CD4-positive, alpha-beta memory T cell (primary cell): Measurements from ENCODE around the gene SELENOV. TPM values are rescaled to one million over a fixed set of nuclear protein-coding genes. Genes with fewer than 3 reads are reported as not detected.
A peak's percentile ranks its signal among the peaks of the same experiment; 100 is the strongest.

ENCODE experiments used
- CTCF ChIA-PET: fragments of 350-600 bp; sonication (Branson Sonifier 250); formaldehyde crosslinking; loops from one replicate; lab custom pipeline; 2021; ENCODE audit warnings: inconsistent platforms; ENCODE audit not compliant: partially characterized antibody; lab: Charles Lee
- POLR2A ChIA-PET: fragments of 350-600 bp; sonication (Branson Sonifier 250); formaldehyde crosslinking; loops from one replicate; lab custom pipeline; 2021; ENCODE audit not compliant: partially characterized antibody; lab: Charles Lee
- DNase-seq, 5 donors: peaks; one replicate each; pipeline versions ENCODE4 v3.0.0 to v3.0.0-alpha.2; 2020 to 2022; ENCODE audit warnings: mixed read lengths in 1 of 5
- H3K27ac ChIP-seq: one replicate; pipeline ENCODE4 v1.7.0; 2013; ENCODE audit warnings: low read depth, low read length
- H3K27me3 ChIP-seq: 2 replicates; pipeline ENCODE4 v1.7.0; 2013; ENCODE audit warnings: mild to moderate bottlenecking, low read length, moderate library complexity; ENCODE audit not compliant: insufficient read depth
- H3K36me3 ChIP-seq: 2 replicates; pipeline ENCODE4 v1.7.0; 2013; ENCODE audit warnings: mild to moderate bottlenecking, low read length, moderate library complexity; ENCODE audit not compliant: insufficient read depth
- H3K4me1 ChIP-seq: 2 replicates; pipeline ENCODE4 v1.7.0; 2013; ENCODE audit warnings: mild to moderate bottlenecking, low read length, moderate library complexity; ENCODE audit not compliant: insufficient read depth
- H3K4me3 ChIP-seq, 2 donors: one replicate each; pipeline ENCODE4 v1.7.0; 2013; ENCODE audit warnings: low read length in 2 of 2, mild to moderate bottlenecking in 1 of 2
- H3K9me3 ChIP-seq, 2 donors: one replicate each; pipeline ENCODE4 v1.7.0; 2013; ENCODE audit warnings: low read length in 2 of 2, control low read depth in 1 of 2; ENCODE audit not compliant: control insufficient read depth in 1 of 2
- H3K27ac Mint-ChIP-seq, 7 donors: one replicate each; pipeline ENCODE4 v1.8.0; 2020 to 2021; ENCODE audit warnings: mixed read lengths in 7 of 7, mild to moderate bottlenecking in 6 of 7, inconsistent platforms in 3 of 7, moderate library complexity in 3 of 7
- H3K27me3 Mint-ChIP-seq, 2 donors: one replicate each; pipeline ENCODE4 v1.8.0; 2020 to 2021; ENCODE audit warnings: mixed read lengths in 2 of 2
- H3K36me3 Mint-ChIP-seq, 2 donors: one replicate each; pipeline ENCODE4 v1.8.0; 2020 to 2021; ENCODE audit warnings: mixed read lengths in 2 of 2, inconsistent platforms in 1 of 2, mild to moderate bottlenecking in 1 of 2
- H3K4me1 Mint-ChIP-seq, 4 donors: one replicate each; pipeline ENCODE4 v1.8.0; 2020 to 2021; ENCODE audit warnings: mixed read lengths in 4 of 4, mild to moderate bottlenecking in 1 of 4
- H3K4me3 Mint-ChIP-seq, 8 donors: one replicate each; pipeline ENCODE4 v1.8.0; 2020 to 2021; ENCODE audit warnings: mixed read lengths in 8 of 8, mild to moderate bottlenecking in 7 of 8, moderate library complexity in 6 of 8, inconsistent platforms in 3 of 8
- H3K9me3 Mint-ChIP-seq, 8 donors: one replicate each; pipeline ENCODE4 v1.8.0; 2020 to 2021; ENCODE audit warnings: mixed read lengths in 8 of 8, mild to moderate bottlenecking in 5 of 8, inconsistent platforms in 3 of 8, moderate library complexity in 1 of 8
- intact Hi-C: fragments of 100-400 bp; cut with micrococcal nuclease; formaldehyde crosslinking; loops from one replicate; pipeline ENCODE4 v1.15.1; 2023
- polyA plus RNA-seq, 2 donors: library from polyadenylated mRNA; unstranded; fragments of 300-500 nt; fragmentation: Illumina TruSeq; gene quantifications; one replicate each; pipeline ENCODE4 v1.2.3, GENCODE V29; 2021
- total RNA-seq, 2 experiments: library from RNA; stranded (reverse); gene quantifications; one replicate each; pipeline ENCODE4 v1.2.3, GENCODE V29; 2021

SELENOV gene
- total RNA-seq (not detected), polyA plus RNA-seq (not detected)

GRCh38 chr19:39514840-39515550 is at the start of gene SELENOV:
SELENOV (plus strand) TSS chr19:39515139; CDS start chr19:39515213, 74 bp downstream.
- Mint-ChIP-seq H3K4me1 (peaks cover 7 to 19% (median 13%) of the 10 kb centered on the region in 4 donors), H3K36me3 (no peaks in the 10 kb centered on the region), H3K9me3 (peaks cover 0 to 2% (median 0%) of the 10 kb centered on the region in 8 donors), H3K4me3 (peak within 1 kb of the TSS; percentile 72 to 86 (median 76)), H3K27me3 (peaks cover 34 to 40% of the 10 kb centered on the region in 2 donors), H3K27ac (peak within 1 kb of the TSS in 1 of 7 donors; percentile 37)
- peak in 1 of 5 donors; percentile 11 for DNase-seq
- Histone ChIP-seq H3K27ac (no peak within 1 kb of the TSS), H3K36me3 (no peaks in the 10 kb centered on the region), H3K27me3 (peaks cover 19% of the 10 kb centered on the region), H3K4me1 (peaks cover 18% of the 10 kb centered on the region), H3K9me3 (no peaks in the 10 kb centered on the region), H3K4me3 (peak within 1 kb of the TSS in 1 of 2 donors; percentile 35)
- CTCF ChIA-PET = interaction anchor here (1.1 to 1.6 kb wide), 3 partner anchors 15 to 41 kb away, joined by 3 to 5 read pairs (median 4); partner anchors contain the start of gene EID2B
- POLR2A ChIA-PET = no interaction called here
- intact Hi-C loops = no loop called here

GRCh38 chr19:39465956-39466747 is 48.8 kb upstream of the SELENOV start:
- Mint-ChIP-seq H3K27ac (peak overlapping the region in 3 of 7 donors; percentile 26 to 61 (median 59)), H3K4me1 (peaks cover 0 to 7% (median 1%) of the 10 kb centered on the region in 4 donors), H3K27me3 (no peaks in the 10 kb centered on the region), H3K9me3 (no peaks in the 10 kb centered on the region), H3K4me3 (no peak overlapping the region), H3K36me3 (peaks cover 73 to 82% of the 10 kb centered on the region in 2 donors)
- Histone ChIP-seq H3K4me3 (no peak overlapping the region), H3K4me1 (no peaks in the 10 kb centered on the region), H3K27ac (no peak overlapping the region), H3K36me3 (peaks cover 82% of the 10 kb centered on the region), H3K27me3 (no peaks in the 10 kb centered on the region), H3K9me3 (no peaks in the 10 kb centered on the region)
- no peak for DNase-seq
- intact Hi-C loops = no loop called here
- ChIA-PET CTCF (no interaction called here), POLR2A (interaction anchor here (1.0 kb wide), 1 partner anchor 9 kb away, joined by 3 read pairs; no protein-coding TSS in a partner anchor)

- Mint-ChIP-seq H3K27ac (peak overlapping the region in 2 of 7 donors; percentile 41 to 73), H3K27me3 (no peaks in the 10 kb centered on the region)
- POLR2A ChIA-PET = interaction anchor here (1.6 kb wide), 1 partner anchor 13 kb away, joined by 6 read pairs; the partner anchor contains the start of gene TIMM50
Measured at GRCh38 chr19:39467941-39468340, 47.0 kb upstream of the SELENOV start.

GRCh38 chr19:39469036-39469435 is 45.9 kb upstream of the SELENOV start:
- intact Hi-C loops = no loop called here
- Mint-ChIP-seq H3K4me3 (no peak overlapping the region), H3K36me3 (peaks cover 69 to 86% of the 10 kb centered on the region in 2 donors), H3K9me3 (no peaks in the 10 kb centered on the region), H3K27ac (peak overlapping the region in 2 of 7 donors; percentile 73 to 75), H3K27me3 (no peaks in the 10 kb centered on the region), H3K4me1 (peaks cover 0 to 3% (median under 1%) of the 10 kb centered on the region in 4 donors)
- no peak for DNase-seq
- ChIA-PET POLR2A (interaction anchor here (1.2 to 1.6 kb wide), 2 partner anchors 11 to 24 kb away, joined by 4 to 6 read pairs; partner anchors contain the start of genes SUPT5H and TIMM50), CTCF (no interaction called here)
- H3K27ac ChIP-seq = no peak overlapping the region
- peaks cover 94% of the 10 kb centered on the region for H3K36me3 ChIP-seq
- no peaks in the 10 kb centered on the region for H3K9me3 ChIP-seq
- H3K4me1 ChIP-seq = no peaks in the 10 kb centered on the region
- no peak overlapping the region for H3K4me3 ChIP-seq
- no peaks in the 10 kb centered on the region for H3K27me3 ChIP-seq

More at GRCh38 chr19:39467941-39468340, 47.0 kb upstream of the SELENOV start:
- no peaks in the 10 kb centered on the region for H3K27me3 ChIP-seq
- peaks cover 77 to 88% of the 10 kb centered on the region in 2 donors for H3K36me3 Mint-ChIP-seq
- H3K4me1 Mint-ChIP-seq = peaks cover 0 to 9% (median 0%) of the 10 kb centered on the region in 4 donors
- intact Hi-C loops = no loop called here
- H3K27ac ChIP-seq = no peak overlapping the region
- H3K4me3 ChIP-seq = no peak overlapping the region
- no peak for DNase-seq
- no peaks in the 10 kb centered on the region for H3K9me3 Mint-ChIP-seq
- no peaks in the 10 kb centered on the region for H3K9me3 ChIP-seq
- CTCF ChIA-PET = interaction anchor here (2.0 kb wide), 1 partner anchor 65 kb away, joined by 6 read pairs; the partner anchor contains the start of gene EID2B
- H3K4me1 ChIP-seq = no peaks in the 10 kb centered on the region
- peaks cover 94% of the 10 kb centered on the region for H3K36me3 ChIP-seq
- no peak overlapping the region for H3K4me3 Mint-ChIP-seq

GRCh38 chr19:39469567-39469966 is 45.4 kb upstream of the SELENOV start:
- Mint-ChIP-seq H3K4me1 (peaks cover 0 to 5% (median 2%) of the 10 kb centered on the region in 4 donors), H3K9me3 (no peaks in the 10 kb centered on the region), H3K27me3 (no peaks in the 10 kb centered on the region), H3K27ac (peak overlapping the region in 3 of 7 donors; percentile 73 to 75 (median 73)), H3K36me3 (peaks cover 72 to 89% of the 10 kb centered on the region in 2 donors), H3K4me3 (no peak overlapping the region)
- Histone ChIP-seq H3K4me3 (no peak overlapping the region), H3K4me1 (no peaks in the 10 kb centered on the region), H3K27me3 (no peaks in the 10 kb centered on the region), H3K9me3 (no peaks in the 10 kb centered on the region), H3K36me3 (peaks cover 95% of the 10 kb centered on the region), H3K27ac (no peak overlapping the region)
- POLR2A ChIA-PET = interaction anchor here (1.2 kb wide), 1 partner anchor 24 kb away, joined by 4 read pairs; the partner anchor contains the start of gene SUPT5H
- no peak for DNase-seq
- intact Hi-C loops = no loop called here
- CTCF ChIA-PET = no interaction called here

- peaks cover 0 to 5% (median 2%) of the 10 kb centered on the region in 4 donors for H3K4me1 Mint-ChIP-seq
- H3K4me3 Mint-ChIP-seq = no peak overlapping the region
- Histone ChIP-seq H3K4me3 (no peak overlapping the region), H3K27me3 (no peaks in the 10 kb centered on the region), H3K4me1 (no peaks in the 10 kb centered on the region), H3K9me3 (no peaks in the 10 kb centered on the region), H3K27ac (no peak overlapping the region), H3K36me3 (peaks cover 89% of the 10 kb centered on the region)
- peak overlapping the region in 2 of 7 donors; percentile 7 to 68 for H3K27ac Mint-ChIP-seq
- POLR2A ChIA-PET = interaction anchor here (0.8 kb wide), 1 partner anchor 9 kb away, joined by 3 read pairs; no protein-coding TSS in a partner anchor
- intact Hi-C loops = no loop called here
- no peaks in the 10 kb centered on the region for H3K27me3 Mint-ChIP-seq
- no peak for DNase-seq
- CTCF ChIA-PET = no interaction called here
- H3K9me3 Mint-ChIP-seq = no peaks in the 10 kb centered on the region
- peaks cover 69 to 88% of the 10 kb centered on the region in 2 donors for H3K36me3 Mint-ChIP-seq
Measured at GRCh38 chr19:39470724-39471339, 44.1 kb upstream of the SELENOV start.
